IMR-90 (cell line): ENCODE measurements around the gene NCSTN. TPM values are rescaled to one million over a fixed set of nuclear protein-coding genes. Genes with fewer than 3 reads are reported as not detected.

Experiments used
- ATAC-seq: fragments of 200-7000 bp; cut with Tn5 transposase; 2 replicates; pipeline ENCODE4 v1.9.1; 2020; ENCODE audit warnings: low read depth, mild to moderate bottlenecking, moderate library complexity
- BruUV-seq: library from RNA; stranded (reverse); fragments of 400-500 nt; replicated peaks from 2 replicates; lab custom pipeline; 2021; lab: Mats Ljungman, UMichigan
- CTCF ChIA-PET: fragments of 300-600 bp; formaldehyde crosslinking; extraction: SDS; loops from one replicate; lab custom pipeline; 2021; ENCODE audit warnings: antibody characterized with exemption; lab: Yijun Ruan, JAX
- POLR2A ChIA-PET: fragments of 300-600 bp; sonication (Branson Sonifier 250); formaldehyde crosslinking; loops from one replicate; lab custom pipeline; 2022; ENCODE audit warnings: antibody characterized with exemption; ENCODE audit not compliant: unreplicated experiment; lab: Charles Lee
- DNase-seq: peaks from one replicate; pipeline ENCODE4 v3.0.0; 2013
- H2AFZ ChIP-seq: replicated peaks from 2 replicates; pipeline ENCODE3; 2013; ENCODE audit warnings: low read length, mild to moderate bottlenecking; ENCODE audit not compliant: poor library complexity
- H2AK5ac ChIP-seq: 2 replicates; pipeline ENCODE4 v1.6.1; 2013; ENCODE audit warnings: low read depth, low read length, inconsistent platforms
- H2AK9ac ChIP-seq: replicated peaks from 2 replicates; pipeline ENCODE3; 2013; ENCODE audit warnings: mild to moderate bottlenecking, low read depth, low read length, moderate library complexity; ENCODE audit not compliant: poor library complexity
- H2BK120ac ChIP-seq: 2 replicates; pipeline ENCODE4 v1.6.1; 2013; ENCODE audit warnings: low read depth, low read length, inconsistent platforms
- H2BK15ac ChIP-seq: 3 replicates; pipeline ENCODE4 v1.6.1; 2013; ENCODE audit warnings: low read depth, low read length, inconsistent platforms
- H2BK20ac ChIP-seq: 2 replicates; pipeline ENCODE4 v1.6.1; 2013; ENCODE audit warnings: low read depth, mild to moderate bottlenecking, inconsistent platforms, low read length, moderate library complexity
- H2BK5ac ChIP-seq: 2 replicates; pipeline ENCODE4 v1.6.1; 2013; ENCODE audit warnings: mild to moderate bottlenecking, low read depth, low read length, inconsistent platforms; ENCODE audit not compliant: poor library complexity, severe bottlenecking
- H3K14ac ChIP-seq: replicated peaks from 2 replicates; pipeline ENCODE4 v1.6.1; 2013; ENCODE audit warnings: low read depth, low read length, inconsistent platforms
- H3K18ac ChIP-seq: 2 replicates; pipeline ENCODE4 v1.6.1; 2013; ENCODE audit warnings: low read depth, low read length, control low read depth
- H3K23ac ChIP-seq: 2 replicates; pipeline ENCODE4 v1.6.1; 2013; ENCODE audit warnings: low read depth, low read length, inconsistent platforms
- H3K27ac ChIP-seq: 2 replicates; pipeline ENCODE4 v1.5.1; 2013; ENCODE audit warnings: mild to moderate bottlenecking, control low read depth, low read length; ENCODE audit not compliant: insufficient read depth
- H3K27me3 ChIP-seq: 2 replicates; pipeline ENCODE4 v1.6.1; 2013; ENCODE audit warnings: low read length; ENCODE audit not compliant: control insufficient read depth, insufficient read depth
- H3K36me3 ChIP-seq: 2 replicates; pipeline ENCODE4 v1.6.1; 2013; ENCODE audit warnings: low read length, mixed read lengths; ENCODE audit not compliant: control insufficient read depth, insufficient read depth
- H3K4ac ChIP-seq: 2 replicates; pipeline ENCODE4 v1.6.1; 2013; ENCODE audit warnings: low read depth, low read length, inconsistent platforms
- H3K4me1 ChIP-seq: 2 replicates; pipeline ENCODE4 v1.6.1; 2013; ENCODE audit warnings: low read length, mixed read lengths; ENCODE audit not compliant: control insufficient read depth, insufficient read depth
- H3K4me2 ChIP-seq: 2 replicates; pipeline ENCODE4 v1.6.1; 2013; ENCODE audit warnings: low read depth, mild to moderate bottlenecking, control low read depth, low read length, moderate library complexity
- H3K4me3 ChIP-seq: 2 replicates; pipeline ENCODE4 v1.5.1; 2013; ENCODE audit warnings: low read depth, mild to moderate bottlenecking, control low read depth, low read length, moderate library complexity; ENCODE audit not compliant: insufficient read depth
- H3K56ac ChIP-seq: 2 replicates; pipeline ENCODE4 v1.6.1; 2013; ENCODE audit warnings: low read length, inconsistent platforms; ENCODE audit not compliant: insufficient read depth; ENCODE audit errors: extremely low read depth
- H3K79me1 ChIP-seq, 2 experiments: 2 replicates each; pipeline ENCODE4 v1.6.1; 2013; ENCODE audit warnings: low read length in 2 of 2, inconsistent platforms in 1 of 2, low read depth in 1 of 2
- H3K9ac ChIP-seq: 2 replicates; pipeline ENCODE4 v1.6.1; 2013; ENCODE audit warnings: low read depth, low read length, control low read depth
- H3K9me1 ChIP-seq: 2 replicates; pipeline ENCODE4 v1.6.1; 2013; ENCODE audit warnings: low read length, inconsistent platforms; ENCODE audit not compliant: insufficient read depth
- H3K9me3 ChIP-seq: 2 replicates; pipeline ENCODE4 v1.6.1; 2013; ENCODE audit warnings: low read length; ENCODE audit not compliant: control insufficient read depth, insufficient read depth
- H4K20me1 ChIP-seq: 2 replicates; pipeline ENCODE4 v1.6.1; 2013; ENCODE audit warnings: low read length, inconsistent platforms; ENCODE audit not compliant: insufficient read depth
- H4K5ac ChIP-seq: 2 replicates; pipeline ENCODE4 v1.6.1; 2013; ENCODE audit warnings: mild to moderate bottlenecking, low read depth, low read length, control low read depth
- H4K8ac ChIP-seq, 2 experiments: 2 replicates each; pipeline ENCODE4 v1.6.1; 2013; ENCODE audit warnings: low read depth in 2 of 2, low read length in 2 of 2, control low read depth in 1 of 2, inconsistent platforms in 1 of 2
- H4K91ac ChIP-seq: 2 replicates; pipeline ENCODE4 v1.6.1; 2013; ENCODE audit warnings: low read depth, low read length, inconsistent platforms; ENCODE audit not compliant: insufficient read depth
- BHLHE40 ChIP-seq: fragments of 150-350 bp; IDR thresholded peaks from 2 replicates; pipeline ENCODE4 v1.6.1; 2016; ENCODE audit warnings: mild to moderate bottlenecking, low read depth, low read length
- CEBPB ChIP-seq: IDR thresholded peaks from 2 replicates; pipeline ENCODE4 v1.6.1; 2012; ENCODE audit warnings: low read depth, low read length, improper control_type of control experiment
- CHD1 ChIP-seq: IDR thresholded peaks from 2 replicates; pipeline ENCODE4 v1.6.1; 2012; ENCODE audit warnings: low read depth, low read length, improper control_type of control experiment
- CTCF ChIP-seq: conservative IDR thresholded peaks from 2 replicates; pipeline ENCODE4 v1.5.1; 2012; ENCODE audit warnings: mild to moderate bottlenecking, low read depth, low read length, improper control_type of control experiment
- FOS ChIP-seq: fragments of 150-350 bp; IDR thresholded peaks from 2 replicates; pipeline ENCODE4 v1.6.1; 2016; ENCODE audit warnings: low read depth, low read length
- MAFK ChIP-seq: IDR thresholded peaks from 2 replicates; pipeline ENCODE4 v1.6.1; 2012; ENCODE audit warnings: low read depth, low read length, improper control_type of control experiment
- MAZ ChIP-seq: IDR thresholded peaks from 2 replicates; pipeline ENCODE4 v1.6.1; 2012; ENCODE audit warnings: low read depth, mild to moderate bottlenecking, low read length, improper control_type of control experiment, moderate library complexity, borderline replicate concordance
- MXI1 ChIP-seq: IDR thresholded peaks from 2 replicates; pipeline ENCODE4 v1.6.1; 2012; ENCODE audit warnings: low read depth, mild to moderate bottlenecking, low read length, moderate library complexity, borderline replicate concordance
- POLR2A ChIP-seq: IDR thresholded peaks from 2 replicates; pipeline ENCODE4 v1.6.1; 2012; ENCODE audit warnings: mild to moderate bottlenecking, low read depth, low read length
- RAD21 ChIP-seq: IDR thresholded peaks from 2 replicates; pipeline ENCODE4 v1.6.1; 2012; ENCODE audit warnings: low read length, improper control_type of control experiment
- RCOR1 ChIP-seq: IDR thresholded peaks from 2 replicates; pipeline ENCODE4 v1.6.1; 2012; ENCODE audit warnings: mild to moderate bottlenecking, low read length, improper control_type of control experiment; ENCODE audit not compliant: insufficient replicate concordance
- SMC3 ChIP-seq: fragments of 150-350 bp; IDR thresholded peaks from 2 replicates; pipeline ENCODE4 v1.6.1; 2016; ENCODE audit warnings: low read depth, mild to moderate bottlenecking, antibody characterized with exemption, low read length, moderate library complexity
- USF2 ChIP-seq: fragments of 150-350 bp; IDR thresholded peaks from 2 replicates; pipeline ENCODE4 v1.6.1; 2017; ENCODE audit warnings: mild to moderate bottlenecking, antibody characterized with exemption, low read length, low read depth
- WGBS, 2 experiments: methylation state at CpG; one replicate each; pipeline versions ENCODE4 v1.1.5 to v1.1.7; 2013; ENCODE audit warnings: missing lambda C conversion rate in 2 of 2; ENCODE audit not compliant: insufficient read length in 1 of 2; ENCODE audit errors: extremely low coverage in 2 of 2; 5-methylcytosine and 5-hydroxymethylcytosine counted together
- dilution Hi-C: fragments of 300-500 bp; cut with HindIII; formaldehyde crosslinking; loops from one replicate; pipeline ENCODE4 v1.14.3; 2018; ENCODE audit warnings: low sequenced_read_pairs; ENCODE audit not compliant: unreplicated experiment
- in situ Hi-C: fragments of 300-500 bp; cut with MboI; formaldehyde crosslinking; loops from 3 replicates; pipeline ENCODE4 v1.14.3; 2019; ENCODE audit warnings: low sequenced_read_pairs, inconsistent platforms, mixed read lengths
- intact Hi-C: fragments of 100-400 bp; cut with micrococcal nuclease; formaldehyde crosslinking; loops from 2 replicates; pipeline ENCODE4 v1.10.0; 2022
- polyA plus RNA-seq, 3 experiments: library from polyadenylated mRNA; depleted of rRNA; stranded (reverse); fragments of >200 nt; gene quantifications; 2 replicates each; pipeline ENCODE4 v1.2.3, GENCODE V29; 2012; ENCODE audit warnings: low replicate concordance in 1 of 3
- total RNA-seq: library from RNA; depleted of rRNA; stranded (reverse); fragments of >200 nt; gene quantifications from 2 replicates; pipeline ENCODE4 v1.2.3, GENCODE V29; 2012

NCSTN gene
- total and polyA plus RNA-seq, 2 of the 4 experiments (the other 2 are of a cell fraction), result 60.2 to 182 TPM

- no peaks in the 10 kb centered on the region; the same call in 1 of the 2 replicates for H3K9me1 ChIP-seq
- in situ Hi-C loops (loop anchor here (10.0 kb wide), 1 partner anchor 439 kb away; no protein-coding TSS in a partner anchor), dilution Hi-C loops (no loop called here), intact Hi-C loops (loop anchor here (10.0 kb wide), 1 partner anchor 429 kb away; the partner anchor contains the start of gene IGSF9)
- H2BK20ac ChIP-seq, result no peak overlapping the region
- H3K36me3 ChIP-seq, result no peaks in the 10 kb centered on the region
- no peak overlapping the region for H3K23ac ChIP-seq
- H2AK9ac ChIP-seq, result no peak overlapping the region
- H2BK120ac ChIP-seq, result no peak overlapping the region
- H3K79me1 ChIP-seq, result no peaks in the 10 kb centered on the region
- WGBS, 2 experiments, result 90% methylated on average over 2 of the region's 4 CpGs; no CpG with 5 or more reads in 1 of the 2 experiments
- H3K27me3 ChIP-seq, result peaks cover 5% of the 10 kb centered on the region; the same call in 1 of the 2 replicates
- BruUV-seq, result no TSS peak
- no peak overlapping the region for H3K4me3 ChIP-seq
- POLR2A ChIA-PET, result no interaction called here
- no peak overlapping the region for H3K27ac ChIP-seq
- H4K20me1 ChIP-seq, result no peaks in the 10 kb centered on the region
- H3K14ac ChIP-seq, result no peak overlapping the region
- H4K8ac ChIP-seq, result no peak overlapping the region
- no peak overlapping the region for H4K91ac ChIP-seq
- H4K5ac ChIP-seq, result no peak overlapping the region
- DNase-seq, result peak; percentile 11
- no peak overlapping the region for H3K18ac ChIP-seq
- CTCF ChIA-PET, result interaction anchor here (0.6 to 0.7 kb wide), 2 partner anchors 52 to 270 kb away, joined by 3 read pairs; no protein-coding TSS in a partner anchor
- H2AK5ac ChIP-seq, result no peak overlapping the region
- H3K4me2 ChIP-seq, result no peak overlapping the region
- no peak overlapping the region for H3K56ac ChIP-seq
- no peak for ATAC-seq
- H2AFZ ChIP-seq, result no peak overlapping the region
- H2BK15ac ChIP-seq, result no peak overlapping the region
- no peaks in the 10 kb centered on the region for H3K9me3 ChIP-seq
- TF ChIP-seq USF2, result no peak
- TF ChIP-seq MXI1, result no peak
- TF ChIP-seq RCOR1, result no peak
- no peak for TF ChIP-seq CEBPB
- no peak for TF ChIP-seq POLR2A
- no peak for TF ChIP-seq MAFK
- no peak for TF ChIP-seq CHD1
- no peak for TF ChIP-seq MAZ
- TF ChIP-seq FOS, result no peak
- no peak for TF ChIP-seq SMC3
- no peak for TF ChIP-seq BHLHE40
- TF ChIP-seq RAD21, result no peak
- TF ChIP-seq CTCF, result no peak
- no peak overlapping the region for H2BK5ac ChIP-seq
- H3K4me1 ChIP-seq, result no peaks in the 10 kb centered on the region
- H3K4ac ChIP-seq, result no peak overlapping the region
- no peak overlapping the region for H3K9ac ChIP-seq
Observed at GRCh38 chr1:160373696-160374095, 30.5 kb downstream of the NCSTN start.
